Medulla oblongata (tissue), 1 donor: Measurements from ENCODE around the gene WWOX.
A peak's percentile ranks its signal among the peaks of the same experiment; 100 is the strongest.

Source experiments
- DNase-seq: peaks from one replicate; pipeline ENCODE4 v3.0.0-alpha.2; 2015; ENCODE audit errors: extremely low spot score

WWOX gene

DNA sequence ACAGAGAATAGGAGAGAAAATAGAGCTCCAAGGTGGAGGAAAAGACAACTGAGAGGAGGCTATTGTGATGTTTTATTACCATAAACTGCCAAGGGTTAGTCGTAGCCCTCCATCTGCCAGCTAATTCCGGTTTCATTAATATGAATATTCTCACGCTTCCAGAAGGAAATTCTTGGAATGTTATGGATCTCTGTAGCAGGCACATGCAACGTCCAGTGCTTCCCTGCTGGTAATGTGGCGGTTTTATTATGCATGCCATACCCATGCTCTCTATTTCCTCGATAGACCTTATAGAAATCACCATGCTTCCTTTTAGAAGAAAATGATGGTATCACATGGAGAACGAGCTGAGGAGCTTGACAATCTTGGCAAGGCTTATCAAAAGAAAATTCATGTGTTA is 1037.5 kb downstream of the WWOX start:
- DNase-seq: no peak

GRCh38 chr16:79137426-79137939 is 1038.0 kb downstream of the WWOX start:
- no peak for DNase-seq

- no peak for DNase-seq
These were observed 1040.3 kb downstream of the WWOX start for GRCh38 chr16:79139799-79140198.

- DNase-seq: no peak
These were observed 1043.6 kb downstream of the WWOX start for GRCh38 chr16:79143026-79143425.

GRCh38 chr16:79150151-79150550 is 1050.7 kb downstream of the WWOX start:
- DNase-seq: no peak

DNA sequence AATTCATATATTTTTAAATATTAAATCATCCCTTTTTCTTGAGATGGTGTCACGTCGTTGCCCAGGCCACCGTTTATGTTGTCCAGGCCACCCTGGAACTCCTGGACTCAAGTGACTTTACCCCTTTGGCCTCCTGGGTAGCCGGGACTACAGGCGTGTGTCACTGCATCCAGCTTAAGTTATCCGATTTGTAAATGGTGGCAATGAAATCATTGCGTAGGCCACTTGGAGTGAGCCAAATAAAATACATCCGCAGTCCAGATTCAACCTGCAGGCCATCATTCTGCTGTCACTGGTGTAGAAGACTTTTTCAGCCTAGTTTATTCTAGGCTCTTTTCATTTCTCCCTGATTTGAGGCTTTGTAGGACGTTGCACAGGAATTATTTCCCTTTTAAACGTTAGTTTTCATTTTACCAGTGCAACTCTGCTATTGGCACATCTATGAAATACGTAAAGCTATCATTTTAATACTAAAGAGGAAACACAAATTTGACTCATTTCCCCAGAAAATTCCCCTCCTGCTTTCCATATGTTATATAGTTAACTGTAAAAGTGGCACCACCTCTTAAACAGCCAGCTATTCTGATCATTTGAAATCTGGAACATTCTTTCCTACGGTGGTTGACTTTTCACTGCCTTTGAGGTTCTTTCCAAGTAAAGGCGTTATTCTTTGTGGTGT is 1051.3 kb downstream of the WWOX start:
- DNase-seq: no peak

GRCh38 chr16:79154086-79154485 is 1054.6 kb downstream of the WWOX start:
- peak; percentile 86 for DNase-seq

DNA sequence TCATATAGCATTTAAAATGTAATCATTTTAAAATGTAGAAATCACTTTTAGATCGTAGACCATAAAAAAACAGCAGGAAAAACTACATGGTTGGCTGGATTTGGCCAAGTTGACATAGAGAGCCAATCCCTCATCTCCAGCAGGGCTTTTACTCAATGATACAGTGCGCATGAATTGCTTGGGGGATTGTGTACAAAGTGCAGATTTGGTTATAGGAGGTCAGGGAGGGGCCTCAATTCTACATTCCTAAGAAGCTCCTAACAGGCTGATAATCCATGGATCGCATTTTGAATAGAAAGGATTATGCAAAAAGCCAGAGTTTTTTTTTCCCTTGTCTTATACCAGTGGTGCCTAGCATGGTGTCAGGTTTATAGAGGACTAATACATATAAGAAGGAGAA is 1056.0 kb downstream of the WWOX start:
- DNase-seq: no peak

DNA sequence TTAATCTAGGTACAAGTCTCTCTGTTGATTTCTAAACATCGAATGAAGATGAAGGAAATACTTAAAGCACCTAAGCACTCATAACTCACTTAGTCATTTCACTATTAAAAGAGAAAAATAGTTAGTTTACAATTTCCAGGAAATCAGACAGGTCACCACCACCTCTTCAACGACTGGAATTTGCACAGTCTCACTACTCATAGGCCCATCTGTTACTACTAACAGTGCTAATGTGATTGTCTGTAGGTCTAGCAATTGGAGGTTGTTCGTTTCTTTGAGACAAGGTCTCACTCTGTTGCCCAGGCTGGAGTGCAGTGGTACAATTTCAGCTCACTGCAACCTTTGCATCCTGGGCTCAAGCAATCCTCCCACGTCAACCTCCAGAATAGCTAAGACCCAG is 1056.5 kb downstream of the WWOX start:
- no peak for DNase-seq

- no peak for DNase-seq
These were observed 1057.3 kb downstream of the WWOX start for GRCh38 chr16:79156761-79157160.

- DNase-seq: no peak
These were observed 1058.9 kb downstream of the WWOX start for GRCh38 chr16:79158337-79158736.

DNA sequence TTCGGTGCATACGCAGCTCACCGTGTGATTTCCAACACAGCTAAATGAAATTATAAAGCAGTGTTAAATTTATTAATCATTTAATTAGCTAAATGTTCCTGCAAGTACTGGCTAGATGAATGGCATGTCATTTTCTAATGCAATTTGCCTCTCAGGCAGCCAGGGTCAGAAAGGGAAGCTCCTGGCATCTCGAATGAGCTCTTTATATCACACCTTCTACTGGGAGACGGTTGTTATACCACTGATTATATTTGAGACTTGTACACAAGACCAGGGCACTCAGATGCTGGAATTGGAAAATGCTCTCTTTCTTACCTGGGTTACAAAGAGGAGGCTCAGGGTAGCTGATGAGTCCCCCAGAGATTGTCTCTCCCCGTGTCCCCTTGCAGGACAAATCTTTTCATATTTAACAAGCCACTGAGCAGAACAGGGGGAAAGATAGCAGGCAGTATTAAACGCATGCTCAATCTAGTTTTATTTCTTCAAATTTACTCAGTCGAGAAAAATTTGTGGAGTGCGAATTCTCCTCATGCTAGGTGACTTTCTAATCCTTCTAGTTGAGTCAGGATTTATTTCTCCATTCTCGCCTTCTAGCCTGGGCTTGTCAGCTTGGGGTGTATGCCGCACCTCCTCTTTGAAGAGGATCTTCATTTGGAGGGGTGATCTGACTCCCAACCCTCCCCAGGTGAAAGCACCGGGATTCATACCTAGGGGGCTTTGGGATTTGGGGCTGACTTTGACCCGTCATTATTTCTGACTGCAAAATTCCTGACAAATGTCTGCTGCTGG is 1060.0 kb downstream of the WWOX start:
- no peak for DNase-seq

DNA sequence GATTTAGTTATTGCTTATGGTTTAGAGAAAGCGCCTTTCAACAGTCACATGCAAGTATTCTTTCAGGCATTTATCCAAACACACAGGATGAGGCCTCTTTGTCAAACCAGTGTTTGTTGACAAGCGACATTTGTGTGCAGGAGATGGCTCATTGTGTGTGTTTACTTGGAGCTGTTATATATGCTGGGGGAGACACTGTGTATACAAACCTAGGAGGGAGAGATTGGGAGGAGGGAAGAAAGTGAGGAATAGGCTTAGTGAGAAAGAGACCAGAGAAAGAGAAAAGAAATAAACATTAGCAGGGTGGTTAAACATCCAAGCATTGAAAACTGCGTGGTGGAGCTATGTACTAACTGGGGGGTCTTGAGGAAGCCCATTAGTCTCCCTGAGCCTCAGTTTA is 1063.5 kb downstream of the WWOX start:
- peak; percentile 12 for DNase-seq

- DNase-seq: peak; percentile 64
These were observed 1064.4 kb downstream of the WWOX start for GRCh38 chr16:79163691-79164387.

GRCh38 chr16:79164388-79164995 is 1065.0 kb downstream of the WWOX start:
- no peak for DNase-seq

- no peak for DNase-seq
These were observed 1065.6 kb downstream of the WWOX start for GRCh38 chr16:79165079-79165478.

DNA sequence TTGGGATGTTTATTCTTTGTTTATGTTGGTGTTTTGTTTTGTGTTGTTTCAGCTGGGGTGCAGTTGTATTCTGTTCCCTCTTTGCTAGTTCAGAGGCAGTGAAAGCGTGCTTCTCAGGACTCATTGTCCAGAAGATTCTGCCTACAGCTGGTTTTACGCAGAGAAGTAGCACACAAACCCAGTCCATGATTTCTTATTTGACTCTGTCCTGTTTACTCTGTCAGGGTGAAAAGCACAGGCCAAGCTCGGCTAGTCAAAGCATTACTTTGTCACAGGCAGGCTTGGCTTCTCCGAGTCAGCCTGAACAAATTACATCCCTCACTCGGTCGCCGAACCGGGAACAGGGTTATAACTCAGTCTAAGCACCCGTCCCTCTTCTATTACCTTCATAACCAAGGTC is 1066.1 kb downstream of the WWOX start:
- peak; percentile 51 for DNase-seq

- DNase-seq: no peak
These were observed 1068.4 kb downstream of the WWOX start for GRCh38 chr16:79167893-79168292.

DNA sequence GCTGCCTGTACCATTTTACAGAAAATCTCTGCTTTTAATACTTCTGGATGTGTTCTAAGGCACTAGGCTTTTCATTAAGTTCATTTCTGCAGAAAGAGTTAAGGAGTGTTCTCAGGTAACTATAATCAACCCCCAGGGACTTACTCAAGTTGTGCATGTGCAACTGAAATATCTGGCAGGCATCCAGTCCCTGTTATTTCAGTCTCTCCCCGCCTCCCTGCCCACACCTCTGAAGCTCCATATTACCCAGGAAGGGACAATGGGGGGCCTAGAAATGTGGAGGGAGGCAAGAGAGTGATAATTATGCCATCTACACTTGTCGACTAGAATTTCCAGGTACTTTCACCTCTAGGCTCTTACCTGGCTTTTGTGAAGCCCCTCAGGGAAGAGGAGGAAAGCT is 1068.9 kb downstream of the WWOX start:
- no peak for DNase-seq

- peak; percentile 57 for DNase-seq
These were observed 1069.8 kb downstream of the WWOX start for GRCh38 chr16:79169239-79169638.

- DNase-seq: no peak
These were observed 1071.2 kb downstream of the WWOX start for GRCh38 chr16:79170555-79171246.

DNA sequence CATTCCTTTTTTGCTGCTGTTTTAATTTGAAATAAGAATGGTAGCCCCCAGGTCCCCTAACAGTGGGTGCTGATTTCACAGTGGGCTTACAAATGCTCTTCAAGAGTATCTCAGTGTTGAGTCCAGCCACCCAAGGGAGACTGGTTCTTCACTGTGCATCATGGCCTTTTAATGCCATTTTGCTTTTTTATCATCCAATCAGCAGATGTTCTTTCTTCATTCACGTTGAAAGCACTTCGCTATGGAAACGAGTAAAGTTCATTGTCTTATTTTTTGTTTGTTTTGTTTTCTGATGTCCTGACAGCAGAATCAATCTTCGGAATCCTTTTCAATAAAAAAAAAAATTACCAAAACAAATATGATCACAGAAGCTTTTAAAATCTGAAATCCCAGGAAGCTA is 1072.0 kb downstream of the WWOX start:
- no peak for DNase-seq
